Activated CD8-positive, alpha-beta memory T cell treated with anti-CD3 and anti-CD28 coated beads, Interleukin-2, amount 50 U/mL, for 24 hours (primary cell): Measurements from ENCODE around the gene TNRC6A.
"Not testable (repeated sequence)": the region's sequence is repeated elsewhere in the genome, so short reads cannot be mapped to it uniquely, and the experiment has no call there.

ENCODE experiments used
- DNase-seq: peaks from one replicate; pipeline ENCODE4 v3.0.0-alpha.2; 2020; ENCODE audit errors: extremely low read depth

The TNRC6A gene

GRCh38 chr16:24758373-24758772 is 28.9 kb downstream of the TNRC6A start:
- no peak for DNase-seq

GRCh38 chr16:24759006-24759405 is 29.6 kb downstream of the TNRC6A start:
- no peak for DNase-seq

- DNase-seq: no peak
Measured at GRCh38 chr16:24761526-24761925, 32.1 kb downstream of the TNRC6A start.

- no peak for DNase-seq
Measured at GRCh38 chr16:24764916-24765315, 35.5 kb downstream of the TNRC6A start.

DNA sequence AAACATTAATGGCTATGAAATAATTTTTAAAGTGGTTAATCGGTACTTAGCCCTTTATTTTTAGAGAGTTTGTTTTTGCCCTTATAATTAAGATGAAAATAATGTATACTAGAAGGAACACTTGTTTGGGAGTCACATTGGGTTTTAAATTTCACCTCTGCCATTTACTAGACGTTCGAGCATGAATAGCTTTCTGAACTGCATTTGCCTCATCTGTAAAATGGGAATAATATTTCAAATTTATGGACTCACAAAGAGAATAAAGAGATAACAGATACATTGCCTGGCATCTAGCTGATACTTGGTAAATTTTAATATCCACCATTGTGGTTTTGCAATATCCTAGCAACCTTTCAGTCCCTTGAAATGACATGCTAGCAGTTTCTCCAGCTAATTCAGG is 36.6 kb downstream of the TNRC6A start:
- no peak for DNase-seq

DNA sequence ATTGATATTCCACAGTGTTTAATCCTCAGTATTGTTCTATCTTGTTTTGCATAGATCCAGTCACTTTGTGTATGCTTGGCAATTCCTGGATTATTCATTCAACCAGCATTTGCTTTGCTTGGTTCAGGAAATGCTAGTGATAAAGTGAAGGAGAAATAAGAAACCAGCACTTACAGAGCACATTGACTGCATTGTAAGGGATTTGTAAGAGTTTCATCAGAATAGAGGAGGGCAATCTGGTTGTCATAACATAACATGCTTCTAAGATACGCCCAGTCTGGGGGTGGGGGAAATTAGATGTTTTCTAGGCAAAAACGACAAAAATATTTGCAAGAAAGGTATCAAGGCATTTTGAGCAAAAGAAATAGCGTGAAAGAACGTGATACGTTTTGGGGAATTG is 40.4 kb downstream of the TNRC6A start:
- no peak for DNase-seq

DNA sequence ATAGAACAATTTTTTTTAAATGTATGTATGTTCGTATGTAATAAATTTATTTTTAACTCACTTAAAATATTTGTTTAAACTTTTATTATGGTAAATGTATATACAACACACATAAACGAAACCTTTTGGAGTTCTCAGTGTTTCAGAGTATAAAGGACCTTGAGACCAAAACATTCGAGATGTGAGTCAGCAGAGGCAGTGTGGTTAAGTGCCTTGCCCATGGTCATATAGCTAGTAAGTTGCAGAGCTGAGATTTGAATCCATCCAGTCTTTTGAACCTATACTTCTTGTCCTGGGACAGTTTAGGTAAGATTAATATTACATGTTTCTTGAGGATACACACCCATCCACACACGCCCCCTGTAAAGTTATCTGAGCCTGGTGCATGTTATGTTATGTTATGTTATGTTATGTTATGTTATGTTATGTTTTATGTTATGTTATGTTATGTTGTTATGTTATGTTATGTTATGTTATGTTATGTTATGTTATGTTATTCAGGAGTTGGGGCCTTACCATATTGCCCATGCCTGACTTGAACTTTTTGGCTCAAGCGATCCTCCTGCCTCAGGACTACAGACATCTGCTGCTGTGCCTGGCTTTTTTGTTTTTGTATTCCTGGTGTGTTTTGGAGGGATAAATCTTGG is 41.8 kb downstream of the TNRC6A start:
- DNase-seq: no peak

GRCh38 chr16:24771779-24772157 is 42.3 kb downstream of the TNRC6A start:
- no peak for DNase-seq

DNA sequence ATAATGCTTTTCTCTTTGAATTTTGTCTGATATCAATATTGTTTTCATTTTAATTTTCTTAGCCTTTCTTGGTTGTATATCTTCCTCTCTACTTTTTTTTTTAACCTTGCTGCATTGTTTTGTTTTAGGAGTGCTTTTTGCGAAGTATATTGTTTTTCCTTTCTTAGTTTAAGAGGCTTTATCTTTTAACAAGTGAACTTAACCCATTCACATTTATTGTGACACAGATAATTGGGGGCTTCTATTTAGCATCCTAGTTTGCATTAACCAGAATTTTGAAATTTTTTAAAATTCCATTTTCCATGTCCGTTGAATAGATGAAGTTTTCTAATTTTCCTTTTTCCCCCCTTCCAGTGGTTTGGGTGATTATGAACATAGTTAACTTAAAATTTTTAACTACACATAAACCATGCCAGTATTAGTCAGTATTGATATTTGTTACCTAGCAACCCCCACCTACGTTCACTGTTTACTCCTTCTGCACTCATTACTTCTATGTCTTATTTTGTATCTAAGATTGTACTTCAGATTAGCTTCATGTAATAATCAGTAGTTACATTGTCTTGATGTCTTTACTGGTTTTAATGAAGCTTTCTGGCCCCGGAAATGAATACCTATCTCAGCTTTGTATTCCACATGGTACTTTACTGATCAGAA is 44.4 kb downstream of the TNRC6A start:
- DNase-seq: no peak

DNA sequence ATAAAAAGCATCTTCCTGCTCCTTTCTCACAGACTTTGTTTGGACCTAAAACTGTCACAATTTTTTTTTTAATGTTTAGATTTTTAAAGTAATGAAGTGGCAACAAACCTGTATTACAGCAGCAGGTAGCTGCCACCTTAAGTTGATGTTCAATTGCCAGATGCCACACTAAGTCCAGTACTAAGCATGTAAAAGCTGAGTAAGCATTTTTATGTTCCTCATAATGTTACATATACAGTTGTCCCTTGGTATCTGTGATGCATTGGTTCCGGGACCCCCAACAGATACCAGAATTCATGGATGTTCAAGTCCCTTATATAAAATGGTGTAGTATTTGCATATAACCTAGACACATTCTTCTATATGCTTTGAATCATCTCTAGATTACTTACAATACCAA is 45.1 kb downstream of the TNRC6A start:
- DNase-seq: no peak

GRCh38 chr16:24775455-24775854 is 46.0 kb downstream of the TNRC6A start:
- DNase-seq: no peak

GRCh38 chr16:24776501-24777220 is 47.2 kb downstream of the TNRC6A start:
- DNase-seq: no peak

- DNase-seq: no peak
Measured at GRCh38 chr16:24778671-24779070, 49.2 kb downstream of the TNRC6A start.

DNA sequence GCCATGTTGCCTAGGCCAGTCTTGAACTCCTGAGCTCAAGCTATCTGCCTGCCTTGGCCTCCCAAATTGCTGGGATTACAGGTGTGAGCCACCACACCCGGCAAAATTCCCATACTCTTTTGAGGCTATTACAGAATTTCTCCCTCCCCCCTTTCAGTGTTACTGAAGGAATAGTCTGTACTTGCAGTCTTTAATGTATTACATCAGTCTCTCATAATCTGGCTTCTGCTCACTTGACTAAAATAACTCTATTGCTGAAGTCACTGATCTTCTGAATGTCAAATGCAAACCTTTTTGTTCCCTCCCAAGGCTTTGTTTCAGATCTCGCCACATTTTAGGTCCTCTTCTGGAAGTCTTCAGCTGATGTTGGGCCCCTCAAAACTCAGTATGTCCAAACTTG is 51.8 kb downstream of the TNRC6A start:
- DNase-seq: no peak

DNA sequence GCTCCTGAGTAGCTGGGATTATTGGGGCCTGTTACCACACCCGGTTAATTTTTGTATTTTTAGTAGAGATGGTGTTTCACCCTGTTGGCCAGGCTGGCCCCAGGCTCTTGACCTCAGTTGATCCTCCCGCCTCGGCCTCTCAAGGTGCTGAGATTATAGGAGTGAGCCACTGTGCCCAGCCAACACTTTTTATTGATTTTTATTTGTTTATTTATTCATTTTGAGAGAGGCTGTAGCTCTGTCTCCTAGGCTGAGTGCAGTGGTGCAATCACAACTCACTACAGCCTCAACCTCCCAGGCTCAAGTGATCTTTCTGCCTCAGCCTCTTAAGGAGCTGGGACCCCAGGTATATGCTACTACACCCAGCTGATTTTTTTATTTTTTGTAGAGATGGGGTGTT is 54.7 kb downstream of the TNRC6A start:
- DNase-seq: no peak

GRCh38 chr16:24789881-24790280 is 60.4 kb downstream of the TNRC6A start:
- no peak for DNase-seq

DNA sequence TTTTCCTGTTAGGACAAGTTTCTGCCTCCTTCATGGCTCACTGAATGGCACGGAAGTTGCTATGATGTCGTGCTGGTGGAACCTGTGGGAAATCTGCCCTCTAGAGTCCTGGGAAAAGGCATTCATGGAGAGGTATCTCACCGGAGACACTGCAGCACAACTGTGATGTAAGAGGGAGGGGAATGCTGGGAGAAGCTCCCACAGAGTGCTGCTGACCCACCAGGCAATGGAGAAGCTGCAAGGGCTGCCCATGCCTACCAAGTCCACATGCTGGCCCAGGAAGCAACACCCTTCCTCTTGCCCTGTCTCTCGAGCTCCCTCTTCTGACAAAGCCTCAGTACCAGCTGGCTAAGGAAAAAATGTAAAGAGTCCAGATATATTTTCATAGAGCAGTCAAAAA is 71.1 kb downstream of the TNRC6A start:
- no peak for DNase-seq

DNA sequence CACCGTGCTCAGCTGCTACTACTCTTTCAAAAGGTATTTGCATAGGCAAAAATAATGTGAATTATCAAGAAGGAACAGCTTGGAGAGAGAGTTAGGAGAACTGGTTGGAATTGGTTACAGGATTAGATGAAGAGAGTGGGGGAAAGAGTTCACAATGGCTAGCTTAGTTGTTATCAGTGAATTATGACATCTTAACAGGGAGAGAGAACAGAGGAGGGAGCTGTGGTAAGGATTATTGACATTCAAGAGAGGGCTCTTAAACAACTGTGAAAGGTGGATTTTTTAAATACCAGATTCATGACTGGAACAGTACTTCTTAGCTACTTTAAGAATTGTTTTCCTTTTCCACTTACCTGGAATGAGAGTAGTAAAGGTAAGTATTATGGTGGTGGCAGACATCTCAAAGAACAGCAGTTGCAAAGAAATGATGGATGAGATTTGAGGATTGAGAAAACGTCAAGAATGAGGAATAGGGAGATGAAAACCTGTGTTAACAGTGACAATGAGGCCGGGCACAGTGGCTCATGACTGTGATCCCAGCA is 72.4 kb downstream of the TNRC6A start:
- DNase-seq: no peak

DNA sequence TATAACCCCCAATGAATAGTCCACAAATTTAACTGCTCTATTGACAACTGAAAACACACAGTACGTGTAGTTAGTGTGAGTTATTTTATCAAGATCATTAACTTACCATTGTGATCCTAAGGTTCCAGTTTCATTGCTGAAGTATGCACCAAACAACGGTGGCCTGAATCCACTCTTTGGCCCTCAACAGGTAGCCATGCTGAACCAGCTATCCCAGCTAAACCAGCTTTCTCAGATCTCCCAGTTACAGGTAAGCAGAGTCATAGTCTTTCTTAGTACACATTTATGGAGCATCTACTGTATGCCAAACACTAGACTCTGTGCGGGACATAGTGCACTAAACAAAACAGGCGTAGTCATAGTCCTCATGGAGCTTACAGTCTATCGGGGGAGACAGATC is 76.0 kb downstream of the TNRC6A start:
- DNase-seq: no peak

- no peak for DNase-seq
Measured at GRCh38 chr16:24807301-24807700, 77.8 kb downstream of the TNRC6A start.

- DNase-seq: no peak
Measured at GRCh38 chr16:24810951-24811843, 81.7 kb downstream of the TNRC6A start.

DNA sequence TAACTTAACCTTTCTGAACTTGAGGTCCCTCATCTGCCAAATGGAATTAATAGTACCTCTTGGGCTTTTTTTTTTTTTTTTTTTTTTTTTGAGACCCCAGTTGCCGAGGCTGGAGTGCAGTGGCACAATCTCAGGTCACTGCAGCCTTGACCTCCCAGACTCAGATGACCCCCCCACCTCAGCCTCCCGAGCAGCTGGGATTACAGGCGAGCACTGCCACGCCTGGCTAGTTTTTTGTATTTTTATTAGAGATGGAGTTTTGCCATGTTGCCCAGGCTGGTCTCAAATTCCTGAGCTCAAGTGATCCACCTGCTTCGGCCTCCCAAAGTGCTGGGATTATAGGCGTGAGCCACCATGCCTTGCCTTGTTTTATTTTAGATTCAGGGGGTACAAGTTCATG is 83.4 kb downstream of the TNRC6A start:
- DNase-seq: not testable (repeated sequence)
